PC-9 (cell line): ENCODE results near the gene FAT1.

Experiments used
- CTCF ChIP-seq: fragments of 200-600 bp; sonication (generic); conservative IDR thresholded peaks from 2 replicates; pipeline ENCODE4 v1.6.1; 2017; ENCODE audit warnings: mixed run types, antibody characterized with exemption, mild to moderate bottlenecking, moderate library complexity
- EZH2 ChIP-seq: fragments of 200-600 bp; sonication (generic); IDR thresholded peaks from 2 replicates; pipeline ENCODE4 v1.8.0; 2017; ENCODE audit warnings: antibody characterized with exemption, low read depth

GRCh38 chr4:186770481-186771175, 47.0 kb upstream of the FAT1 start:
- no peak for TF ChIP-seq CTCF
- TF ChIP-seq EZH2: no peak
